ENCODE measurements around the gene CABP4.
"Not testable (repeated sequence)": the region's sequence is repeated elsewhere in the genome, so short reads cannot be mapped to it uniquely, and the experiment has no call there.

The CABP4 gene

DNA sequence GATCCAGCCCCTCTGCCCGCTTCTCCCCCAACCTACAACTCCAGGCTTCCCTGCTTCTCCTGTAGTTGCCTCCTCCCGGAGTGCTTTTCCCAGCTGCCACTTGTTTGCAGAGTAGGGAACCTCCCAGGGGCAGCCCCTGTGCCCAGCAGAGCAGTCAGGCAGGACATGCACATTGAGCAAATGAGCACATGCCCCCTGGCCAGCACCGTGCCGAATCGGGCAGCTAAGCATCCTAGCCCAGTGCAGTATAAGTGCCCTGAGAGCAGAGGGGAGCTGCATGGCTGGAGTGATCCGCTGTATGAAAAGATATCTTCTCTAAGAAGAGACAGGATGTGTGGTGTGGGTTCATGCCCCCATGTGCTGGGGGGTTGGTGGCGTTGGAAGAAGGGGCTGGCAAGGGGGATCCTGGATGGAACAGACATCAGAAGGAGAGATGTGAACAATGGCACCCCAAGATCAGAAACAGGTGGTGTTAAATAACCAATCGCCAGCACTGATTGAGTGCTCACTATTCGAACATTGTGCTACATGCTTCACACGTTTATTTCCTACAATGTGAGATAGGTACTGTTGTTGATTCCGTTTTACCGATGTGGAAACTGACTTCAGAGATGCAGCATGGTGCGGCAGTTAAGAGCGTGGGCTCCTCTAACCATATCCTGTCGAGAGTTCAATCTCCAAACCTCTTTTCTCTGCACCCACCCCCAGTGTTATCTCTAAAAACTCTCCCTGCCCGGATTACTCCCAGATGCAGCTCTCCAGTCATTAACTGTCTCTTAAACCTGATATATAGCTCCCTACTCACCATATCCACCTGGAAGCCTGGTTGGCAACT, 28.9 kb downstream of the CABP4 start:
- DNase-seq = no peak

DNA sequence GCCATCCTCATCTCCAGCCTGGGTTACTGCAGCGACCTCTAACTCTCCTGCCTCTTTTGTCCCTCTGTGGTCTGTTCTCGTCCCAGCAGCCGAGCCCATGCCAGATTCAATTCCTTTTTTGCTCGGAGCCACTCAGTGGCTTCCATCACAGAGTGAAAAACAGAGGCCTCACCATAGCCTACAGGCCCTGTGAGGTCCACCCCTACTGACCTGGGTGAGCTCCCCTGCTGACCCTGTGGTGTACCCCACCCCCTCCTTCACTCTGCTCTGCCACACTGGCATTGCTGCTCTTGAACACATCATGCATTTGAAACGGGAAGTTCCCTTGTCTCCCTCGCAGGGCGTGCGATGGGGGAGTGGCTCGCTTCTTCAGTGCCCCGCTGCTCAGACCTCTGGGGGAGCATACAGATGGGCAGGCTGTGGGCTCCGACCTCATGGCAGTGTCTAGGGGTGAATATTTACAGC, 29.7 kb downstream of the CABP4 start:
- DNase-seq = peak; percentile 60

- DNase-seq = not testable (repeated sequence)
Measured at GRCh38 chr11:67485873-67486361, 30.8 kb downstream of the CABP4 start.

GRCh38 chr11:67486481-67487195, 31.5 kb downstream of the CABP4 start:
- DNase-seq = no peak

DNA sequence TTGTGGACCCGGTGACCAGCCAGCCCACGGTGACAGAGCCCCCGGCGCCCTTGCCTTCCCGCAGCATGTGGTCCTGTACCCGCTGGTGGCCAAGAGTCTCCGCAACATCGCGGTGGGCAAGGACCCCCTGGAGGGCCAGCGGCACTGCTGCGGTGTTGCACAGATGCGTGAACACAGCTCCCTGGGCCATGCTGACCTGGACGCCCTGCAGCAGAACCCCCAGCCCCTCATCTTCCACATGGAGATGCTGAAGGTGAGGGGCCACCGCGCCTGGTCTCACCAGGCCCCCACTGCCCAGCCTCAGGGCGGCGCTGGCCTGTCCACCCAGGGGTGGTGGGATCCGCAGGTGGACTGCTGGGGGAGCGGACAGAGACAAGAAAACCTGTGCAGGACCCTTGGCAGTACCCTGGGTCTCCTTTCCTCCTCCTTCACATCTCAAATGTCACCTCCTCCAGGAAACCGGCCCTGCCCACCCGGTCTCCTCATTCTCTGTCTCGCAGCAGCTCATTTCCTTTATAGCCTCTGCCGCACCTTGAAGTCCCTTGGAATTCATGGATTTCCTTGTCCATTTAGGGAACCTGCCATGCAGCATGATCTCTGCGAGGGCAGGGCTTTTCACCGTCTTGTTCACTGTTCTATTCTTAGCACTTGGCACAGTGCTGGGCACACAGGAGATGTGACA, 34.2 kb downstream of the CABP4 start:
- DNase-seq = peak; percentile 15

GRCh38 chr11:67489885-67490726, 35.0 kb downstream of the CABP4 start:
- peak; percentile 17 for DNase-seq

GRCh38 chr11:67490727-67491065, 35.5 kb downstream of the CABP4 start:
- no peak for DNase-seq

GRCh38 chr11:67491276-67492068, 36.3 kb downstream of the CABP4 start:
- peak; percentile 13 for DNase-seq

DNA sequence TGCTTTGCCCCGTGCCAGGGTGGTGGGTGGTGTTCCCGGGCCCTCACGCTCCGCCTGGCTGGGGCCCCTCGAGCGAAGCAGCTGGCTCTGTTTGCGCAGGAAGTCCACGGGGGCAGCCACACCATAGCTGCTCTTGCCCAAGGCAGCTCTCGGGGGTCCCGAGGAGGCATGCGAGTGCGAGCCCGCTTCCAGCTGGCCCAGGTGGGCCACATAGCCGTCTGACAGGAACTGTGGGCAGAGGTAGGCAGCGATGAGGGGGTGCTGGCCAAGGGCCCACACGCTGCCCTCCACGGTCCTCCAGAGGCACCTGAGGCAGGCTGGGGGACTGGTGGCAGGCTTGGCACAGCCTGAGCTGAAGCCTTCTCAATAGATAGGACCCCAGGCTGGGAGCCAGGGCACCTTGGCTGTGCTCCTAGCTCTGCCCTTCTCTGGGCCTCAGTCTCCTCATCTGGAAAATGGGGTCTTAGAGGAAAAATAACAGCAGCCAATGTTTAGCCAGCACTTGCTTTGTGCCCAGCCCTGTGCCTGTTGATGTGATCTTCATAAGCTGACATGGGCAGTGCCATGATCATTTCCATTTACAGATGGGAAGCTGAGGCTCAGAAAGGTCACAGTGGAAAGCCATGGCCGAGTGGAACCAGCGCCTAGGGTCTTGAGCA, 37.0 kb downstream of the CABP4 start:
- no peak for DNase-seq

GRCh38 chr11:67492801-67493547, 37.8 kb downstream of the CABP4 start:
- DNase-seq = no peak

- DNase-seq = no peak
Measured at GRCh38 chr11:67493548-67494370, 38.6 kb downstream of the CABP4 start.

GRCh38 chr11:67494371-67495233, 39.4 kb downstream of the CABP4 start:
- DNase-seq = no peak

GRCh38 chr11:67495234-67496005, 40.3 kb downstream of the CABP4 start:
- no peak for DNase-seq

- no peak for DNase-seq
Measured at GRCh38 chr11:67496113-67496512, 41.0 kb downstream of the CABP4 start.

DNA sequence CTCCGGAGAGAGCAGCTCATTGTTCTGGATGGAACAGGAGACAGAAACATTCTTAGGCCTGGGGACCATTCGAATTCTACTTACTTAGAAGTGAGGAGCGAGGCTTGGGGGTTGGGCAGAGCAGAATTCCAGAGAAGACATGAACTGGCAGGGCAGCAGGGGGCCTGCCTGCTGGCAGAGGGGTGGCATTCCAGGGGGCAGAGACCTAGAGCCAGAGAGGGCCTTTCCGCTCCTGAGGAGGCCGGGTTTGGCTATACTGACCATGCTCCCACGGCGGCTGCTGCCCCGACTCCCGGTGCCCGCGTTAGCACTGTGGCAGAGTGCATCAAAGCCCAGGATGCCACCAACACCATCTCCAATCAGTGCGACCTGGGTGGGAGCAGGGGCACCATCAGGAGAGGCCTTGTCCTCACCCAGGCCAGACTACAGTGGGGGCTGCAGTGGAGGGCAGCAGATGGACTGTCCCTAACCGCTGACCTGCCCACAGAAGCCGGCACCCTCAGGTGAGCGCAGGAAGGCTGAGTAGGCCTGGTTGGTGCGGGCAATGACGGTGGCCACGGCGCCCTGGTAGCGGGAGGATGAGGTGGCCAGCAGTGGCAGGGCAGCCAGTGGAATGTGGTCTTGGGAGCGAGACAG, 42.6 kb downstream of the CABP4 start:
- no peak for DNase-seq

- no peak for DNase-seq
Measured at GRCh38 chr11:67498544-67498972, 43.4 kb downstream of the CABP4 start.

Measured in activated CD8-positive, alpha-beta memory T cell treated with anti-CD3 and anti-CD28 coated beads, Interleukin-2, amount 50 U/mL, for 4 hours (primary cell).